HepG2 (cell line): ENCODE measurements around the gene EPHA6. TPM values are rescaled to one million over a fixed set of nuclear protein-coding genes. Genes with fewer than 3 reads are reported as not detected.

Experiments
- EP300 ChIP-seq, 3 experiments: sonication (generic) in 1 of 3; formaldehyde crosslinking in 1 of 3; IDR thresholded peaks; 2 replicates each; pipeline versions ENCODE4 v1.5.1 to v1.6.1; 2011 to 2020; ENCODE audit warnings: low read depth in 2 of 3, low read length in 2 of 3, borderline replicate concordance in 1 of 3, improper control_type of control experiment in 1 of 3, mild to moderate bottlenecking in 1 of 3, missing genetic modification reagents in 1 of 3, moderate library complexity in 1 of 3
- HOXA5 ChIP-seq: sonication (generic); formaldehyde crosslinking; IDR thresholded peaks from 2 replicates; pipeline ENCODE4 v1.4.0; 2020; ENCODE audit warnings: missing genetic modification reagents
- IRF2 ChIP-seq: IDR thresholded peaks from 2 replicates; pipeline ENCODE4 v1.6.1; 2018; ENCODE audit warnings: missing genetic modification reagents, missing compliant biosample characterization
- MAFG ChIP-seq: sonication (generic); formaldehyde crosslinking; IDR thresholded peaks from 2 replicates; pipeline ENCODE4 v1.5.1; 2020; ENCODE audit warnings: mild to moderate bottlenecking, missing genetic modification reagents
- NFYB ChIP-seq: sonication (generic); formaldehyde crosslinking; IDR thresholded peaks from 2 replicates; pipeline ENCODE4 v1.4.0; 2020; ENCODE audit warnings: missing genetic modification reagents
- PRDM4 ChIP-seq: sonication (generic); formaldehyde crosslinking; IDR thresholded peaks from 2 replicates; pipeline ENCODE4 v1.9.0; 2021; ENCODE audit warnings: missing genetic modification reagents, borderline replicate concordance
- TAF15 ChIP-seq: fragments of 200-400 bp; formaldehyde crosslinking; IDR thresholded peaks from one replicate; pipeline ENCODE4 v1.6.1; 2018; ENCODE audit warnings: mild to moderate bottlenecking, low read depth, low read length; ENCODE audit not compliant: poor library complexity, severe bottlenecking
- polyA plus RNA-seq, 8 experiments: library from polyadenylated mRNA; depleted of rRNA in 3 of 8; stranded (reverse) in 7 of 8; unstranded in 1 of 8; fragments of >200 nt; fragmentation: Illumina TruSeq in 4 of 8; extraction: Trizol in 4 of 8; gene quantifications; 2 replicates each; pipeline versions ENCODE4 v1.2.1 to v1.2.3, GENCODE V29; 2011 to 2016; ENCODE audit warnings: low read depth in 4 of 8, missing spikeins in 1 of 8, mixed read lengths in 1 of 8; ENCODE audit not compliant: insufficient read depth in 1 of 8
- total RNA-seq, 5 experiments: library from RNA; depleted of rRNA; stranded (reverse); fragments of >200 nt; fragmentation: Illumina TruSeq; extraction: Trizol; gene quantifications; 2 replicates each; pipeline ENCODE4 v1.2.3, GENCODE V29; 2016; ENCODE audit warnings: low read depth in 1 of 5
- TF ChIP-seq, protein P1 (sequence below): sonication (generic); formaldehyde crosslinking; IDR thresholded peaks from 2 replicates; pipeline ENCODE4 v1.4.0; 2020; ENCODE audit warnings: missing genetic modification reagents
- TF ChIP-seq, protein P2 (sequence below): sonication (generic); formaldehyde crosslinking; IDR thresholded peaks from 2 replicates; pipeline ENCODE4 v1.4.0; 2020; ENCODE audit warnings: missing genetic modification reagents

EPHA6 gene
- total and polyA plus RNA-seq, 2 of the 13 experiments (the other 11 are each of a cell fraction or from before 2014, with no cell fraction given), result not detected

- TF ChIP-seq, protein P1, sequence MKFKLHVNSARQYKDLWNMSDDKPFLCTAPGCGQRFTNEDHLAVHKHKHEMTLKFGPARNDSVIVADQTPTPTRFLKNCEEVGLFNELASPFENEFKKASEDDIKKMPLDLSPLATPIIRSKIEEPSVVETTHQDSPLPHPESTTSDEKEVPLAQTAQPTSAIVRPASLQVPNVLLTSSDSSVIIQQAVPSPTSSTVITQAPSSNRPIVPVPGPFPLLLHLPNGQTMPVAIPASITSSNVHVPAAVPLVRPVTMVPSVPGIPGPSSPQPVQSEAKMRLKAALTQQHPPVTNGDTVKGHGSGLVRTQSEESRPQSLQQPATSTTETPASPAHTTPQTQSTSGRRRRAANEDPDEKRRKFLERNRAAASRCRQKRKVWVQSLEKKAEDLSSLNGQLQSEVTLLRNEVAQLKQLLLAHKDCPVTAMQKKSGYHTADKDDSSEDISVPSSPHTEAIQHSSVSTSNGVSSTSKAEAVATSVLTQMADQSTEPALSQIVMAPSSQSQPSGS (CRISPR knock-in tag), result no peak
- TF ChIP-seq TAF15 (no peak), HOXA5 (no peak), PRDM4 (CRISPR knock-in tag) (no peak), IRF2 (no peak), MAFG (no peak), NFYB (CRISPR knock-in tag) (no peak), EP300 (IDR thresholded peaks at IDR 0.05; ENCODE audit: low read depth in 2 of 2, low read length in 2 of 2) (no peak), EP300 (CRISPR knock-in tag; IDR thresholded peaks at IDR 0.05; ENCODE audit: borderline replicate concordance) (no peak)
- TF ChIP-seq, protein P2, sequence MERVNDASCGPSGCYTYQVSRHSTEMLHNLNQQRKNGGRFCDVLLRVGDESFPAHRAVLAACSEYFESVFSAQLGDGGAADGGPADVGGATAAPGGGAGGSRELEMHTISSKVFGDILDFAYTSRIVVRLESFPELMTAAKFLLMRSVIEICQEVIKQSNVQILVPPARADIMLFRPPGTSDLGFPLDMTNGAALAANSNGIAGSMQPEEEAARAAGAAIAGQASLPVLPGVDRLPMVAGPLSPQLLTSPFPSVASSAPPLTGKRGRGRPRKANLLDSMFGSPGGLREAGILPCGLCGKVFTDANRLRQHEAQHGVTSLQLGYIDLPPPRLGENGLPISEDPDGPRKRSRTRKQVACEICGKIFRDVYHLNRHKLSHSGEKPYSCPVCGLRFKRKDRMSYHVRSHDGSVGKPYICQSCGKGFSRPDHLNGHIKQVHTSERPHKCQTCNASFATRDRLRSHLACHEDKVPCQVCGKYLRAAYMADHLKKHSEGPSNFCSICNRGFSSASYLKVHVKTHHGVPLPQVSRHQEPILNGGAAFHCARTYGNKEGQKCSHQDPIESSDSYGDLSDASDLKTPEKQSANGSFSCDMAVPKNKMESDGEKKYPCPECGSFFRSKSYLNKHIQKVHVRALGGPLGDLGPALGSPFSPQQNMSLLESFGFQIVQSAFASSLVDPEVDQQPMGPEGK (CRISPR knock-in tag), result no peak
These were observed 667.0 kb downstream of the EPHA6 start (continued) for GRCh38 chr3:97481416-97481815.
